ENCODE data around the gene CEBPB. TPM values are rescaled to one million over a fixed set of nuclear protein-coding genes. Genes with fewer than 3 reads are reported as not detected.
"Not testable (repeated sequence)": the region's sequence is repeated elsewhere in the genome, so short reads cannot be mapped to it uniquely, and the experiment has no call there.

The CEBPB gene
- total RNA-seq, 1 donor from 2014 or later = 20.6 TPM

GRCh38 chr20:50169329-50169823 lies 21.3 kb upstream of the CEBPB start:
- DNase-seq = peak; percentile 86

GRCh38 chr20:50170549-50171220 lies 19.9 kb upstream of the CEBPB start:
- DNase-seq = no peak

GRCh38 chr20:50172347-50173013 lies 18.1 kb upstream of the CEBPB start:
- peak; percentile 87 for DNase-seq

DNA sequence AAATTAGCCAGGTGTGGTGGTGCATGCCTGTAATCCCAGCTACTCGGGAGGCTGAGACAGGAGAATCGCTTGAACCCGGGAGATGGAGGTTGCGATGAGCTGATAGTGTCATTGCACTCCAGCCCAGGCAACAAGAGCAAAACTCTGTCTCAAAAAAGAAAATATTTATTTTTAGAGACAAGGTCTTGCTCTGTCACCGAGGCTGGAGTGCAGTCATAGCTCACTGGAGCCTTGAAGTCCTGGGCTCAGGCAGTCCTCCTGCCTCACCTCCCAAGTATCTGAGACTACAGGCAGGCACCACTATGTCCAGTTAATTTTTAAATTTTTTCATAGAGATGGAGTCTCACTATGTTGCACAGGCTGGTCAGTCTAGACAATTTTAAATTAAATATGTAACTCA lies 16.2 kb upstream of the CEBPB start:
- no peak for DNase-seq

DNA sequence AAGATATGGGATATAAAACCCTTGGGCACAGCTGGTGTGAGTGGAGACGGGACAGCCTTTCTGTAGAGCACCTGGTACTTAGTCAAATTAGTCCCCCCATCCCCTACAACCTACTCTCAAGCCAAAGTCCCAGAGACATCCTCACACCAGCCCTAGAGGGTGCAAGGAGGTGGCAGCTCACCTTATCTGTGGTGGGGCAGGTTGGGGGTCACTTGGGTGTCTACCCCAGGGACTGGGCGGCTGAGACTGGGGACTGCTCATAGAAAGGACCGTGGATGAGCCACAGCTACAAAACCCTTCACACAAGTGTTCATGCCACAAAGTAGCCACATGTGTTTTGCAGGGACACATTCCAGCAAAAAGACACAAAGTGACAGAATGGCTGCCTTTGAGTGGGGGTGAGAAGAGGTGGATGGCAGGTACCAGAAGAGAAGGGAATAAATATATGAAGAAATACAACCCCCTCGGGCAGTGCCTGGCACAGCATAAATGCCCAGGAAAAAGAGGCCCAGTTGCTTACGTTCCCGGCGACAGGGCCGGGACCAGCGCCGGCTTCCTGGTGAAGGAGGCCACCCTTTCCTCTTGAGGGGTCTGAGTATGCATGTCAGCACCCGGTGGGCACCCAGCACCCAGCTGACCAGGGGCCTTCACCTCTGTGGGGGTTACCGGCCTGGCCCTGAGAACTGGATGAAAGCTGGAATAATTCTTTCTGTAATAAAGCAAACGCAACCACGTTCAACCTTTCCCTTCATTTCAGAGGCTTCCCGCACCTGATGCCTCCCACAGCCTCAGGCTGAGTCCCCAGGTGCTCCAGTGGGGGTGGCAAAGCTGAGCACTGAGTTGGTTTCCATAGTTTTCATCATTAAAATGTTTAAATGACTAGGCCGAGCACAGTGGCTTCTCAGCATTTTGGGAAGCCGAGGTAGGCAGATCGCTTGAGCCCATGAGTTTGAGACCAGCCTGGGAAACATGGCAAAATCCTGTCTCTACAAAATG lies 14.4 kb upstream of the CEBPB start:
- DNase-seq = no peak

- not testable (repeated sequence) for DNase-seq
Measured at GRCh38 chr20:50178672-50179071, 12.0 kb upstream of the CEBPB start.

DNA sequence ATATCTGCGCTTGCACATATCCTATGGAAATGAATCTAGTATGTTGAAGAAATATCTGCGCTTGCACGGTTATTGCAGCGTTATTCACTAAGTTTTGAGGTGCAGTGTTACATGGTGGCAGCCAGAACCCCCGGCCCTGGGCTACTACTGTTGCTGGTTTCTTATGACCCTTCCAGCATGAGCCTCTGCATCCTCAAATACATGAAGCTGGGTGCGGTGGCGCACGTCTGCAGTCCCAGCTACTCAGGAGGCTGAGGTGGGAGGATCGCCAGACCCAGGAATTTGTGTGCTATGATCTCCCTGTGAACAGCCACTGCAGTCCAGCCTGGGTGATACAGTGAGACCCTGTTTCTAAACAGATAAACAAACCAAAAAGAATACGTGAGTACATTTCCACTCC lies 9.3 kb upstream of the CEBPB start:
- DNase-seq = no peak

DNA sequence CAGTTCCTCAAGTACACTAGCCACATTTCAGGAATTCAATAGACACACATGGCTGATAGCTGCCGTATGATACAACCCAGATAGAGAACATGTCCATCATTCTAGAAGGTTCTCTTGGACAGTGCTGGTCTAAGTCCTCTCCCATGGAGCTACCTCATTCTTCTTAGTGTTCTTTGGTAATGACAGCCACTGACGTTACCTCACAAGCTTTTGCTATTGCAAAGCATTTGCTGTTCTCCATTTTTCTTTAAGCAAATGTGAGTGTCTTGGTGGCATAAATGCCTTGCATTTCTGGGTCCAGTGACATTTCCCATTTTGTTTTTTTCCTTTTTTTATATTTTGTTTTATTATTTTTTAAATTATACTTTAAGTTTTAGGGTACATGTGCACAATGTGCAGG lies 8.3 kb upstream of the CEBPB start:
- DNase-seq = no peak

DNA sequence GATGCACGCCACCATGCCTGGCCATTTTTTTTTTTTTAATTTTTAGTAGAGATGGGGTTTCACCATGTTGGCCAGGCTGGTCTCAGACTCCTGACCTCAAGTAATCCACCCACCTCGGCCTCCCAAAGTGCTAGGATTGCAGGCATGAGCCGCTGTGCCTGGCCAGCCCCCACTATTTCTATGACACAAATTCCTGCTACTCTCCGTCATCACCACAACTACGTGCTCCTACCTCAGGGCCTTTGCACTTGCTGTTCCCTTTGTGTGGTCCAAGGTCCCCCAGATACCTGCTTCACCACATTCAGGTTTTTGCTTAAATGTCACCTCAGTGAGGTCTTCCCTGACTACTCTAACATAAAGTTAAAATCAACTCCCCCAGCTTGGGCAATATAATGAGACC lies 5.2 kb upstream of the CEBPB start:
- DNase-seq = no peak

DNA sequence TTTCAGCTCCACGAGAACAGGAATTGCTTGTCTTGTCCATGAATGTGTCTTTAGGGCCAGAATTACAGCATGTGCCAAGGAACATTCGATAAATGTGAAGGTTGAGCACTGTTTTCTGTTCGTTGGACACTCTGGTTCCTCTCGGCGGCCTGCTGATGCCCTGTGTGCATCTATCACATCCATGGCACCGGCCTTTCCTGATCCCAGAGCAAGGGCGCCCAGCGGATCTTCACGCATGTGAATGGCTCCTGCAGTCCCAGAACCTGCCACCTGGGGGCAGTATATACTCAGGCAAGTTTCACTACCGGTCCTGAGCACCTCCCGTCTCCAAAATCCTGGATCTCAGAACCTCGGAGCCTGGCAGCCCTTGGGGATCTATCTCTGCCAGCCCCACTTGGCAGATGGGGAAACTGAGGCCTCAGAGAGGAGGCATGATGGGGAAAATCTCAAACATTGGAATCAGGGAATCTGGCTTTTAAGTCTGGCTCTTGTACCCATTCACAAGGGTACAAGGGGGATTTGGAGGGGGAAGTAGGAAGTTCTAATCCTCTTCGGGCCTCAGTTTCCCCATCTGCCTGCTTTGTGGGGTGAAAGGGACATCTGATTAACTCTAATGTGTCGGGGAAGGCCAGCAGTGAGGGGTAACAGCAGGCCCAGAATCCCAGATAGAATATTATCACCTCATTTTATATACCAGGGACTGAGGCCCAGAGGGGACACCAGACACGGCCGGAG lies 4.3 kb upstream of the CEBPB start:
- DNase-seq = peak; percentile 94

- DNase-seq = no peak
Measured at GRCh38 chr20:50186987-50187402, 3.6 kb upstream of the CEBPB start.

DNA sequence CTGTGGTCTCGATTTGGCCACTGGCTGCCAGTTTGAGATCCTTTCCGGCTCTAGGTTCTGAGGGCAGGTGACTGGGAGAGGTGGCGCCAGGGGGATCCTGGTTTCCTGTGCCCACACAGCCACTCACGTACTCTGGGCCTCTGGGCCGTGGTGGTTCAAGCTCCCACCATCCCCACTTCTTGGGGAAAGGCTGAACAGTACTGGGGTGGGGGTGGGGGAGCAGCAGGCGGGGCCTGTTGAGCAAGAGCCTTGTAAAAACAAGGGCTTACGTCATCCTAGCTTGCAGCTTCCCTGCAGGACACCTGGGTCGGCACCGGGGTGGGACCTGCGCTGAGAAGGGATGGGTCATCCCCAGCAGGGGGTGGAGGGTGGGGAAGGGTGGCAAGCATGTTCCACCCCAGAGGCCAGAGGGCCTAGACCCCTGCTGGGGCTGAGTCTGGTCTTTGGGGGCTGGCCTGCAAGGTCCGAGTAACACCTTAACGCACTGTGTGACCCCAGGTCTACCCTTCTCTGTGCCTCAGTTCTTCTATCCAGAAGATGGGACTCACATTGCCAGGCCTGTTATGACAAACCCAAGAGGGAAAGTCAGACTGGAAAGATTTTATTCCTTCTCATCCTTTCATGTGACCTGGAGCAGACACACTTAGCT lies 3.1 kb upstream of the CEBPB start:
- DNase-seq = peak; percentile 24

GRCh38 chr20:50188287-50188688 lies 2.3 kb upstream of the CEBPB start:
- DNase-seq = no peak

- DNase-seq = no peak
Measured at GRCh38 chr20:50188879-50189680, 1.6 kb upstream of the CEBPB start.

GRCh38 chr20:50189681-50190250 lies 864 bp upstream of the CEBPB start:
- DNase-seq = no peak

DNA sequence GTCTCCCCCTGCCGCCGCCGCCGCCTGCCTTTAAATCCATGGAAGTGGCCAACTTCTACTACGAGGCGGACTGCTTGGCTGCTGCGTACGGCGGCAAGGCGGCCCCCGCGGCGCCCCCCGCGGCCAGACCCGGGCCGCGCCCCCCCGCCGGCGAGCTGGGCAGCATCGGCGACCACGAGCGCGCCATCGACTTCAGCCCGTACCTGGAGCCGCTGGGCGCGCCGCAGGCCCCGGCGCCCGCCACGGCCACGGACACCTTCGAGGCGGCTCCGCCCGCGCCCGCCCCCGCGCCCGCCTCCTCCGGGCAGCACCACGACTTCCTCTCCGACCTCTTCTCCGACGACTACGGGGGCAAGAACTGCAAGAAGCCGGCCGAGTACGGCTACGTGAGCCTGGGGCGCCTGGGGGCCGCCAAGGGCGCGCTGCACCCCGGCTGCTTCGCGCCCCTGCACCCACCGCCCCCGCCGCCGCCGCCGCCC lies 474 bp downstream of the CEBPB start:
- DNase-seq = peak; percentile 50

- peak; percentile 82 for DNase-seq
Measured at GRCh38 chr20:50191544-50192363, 1.1 kb downstream of the CEBPB start.

DNA sequence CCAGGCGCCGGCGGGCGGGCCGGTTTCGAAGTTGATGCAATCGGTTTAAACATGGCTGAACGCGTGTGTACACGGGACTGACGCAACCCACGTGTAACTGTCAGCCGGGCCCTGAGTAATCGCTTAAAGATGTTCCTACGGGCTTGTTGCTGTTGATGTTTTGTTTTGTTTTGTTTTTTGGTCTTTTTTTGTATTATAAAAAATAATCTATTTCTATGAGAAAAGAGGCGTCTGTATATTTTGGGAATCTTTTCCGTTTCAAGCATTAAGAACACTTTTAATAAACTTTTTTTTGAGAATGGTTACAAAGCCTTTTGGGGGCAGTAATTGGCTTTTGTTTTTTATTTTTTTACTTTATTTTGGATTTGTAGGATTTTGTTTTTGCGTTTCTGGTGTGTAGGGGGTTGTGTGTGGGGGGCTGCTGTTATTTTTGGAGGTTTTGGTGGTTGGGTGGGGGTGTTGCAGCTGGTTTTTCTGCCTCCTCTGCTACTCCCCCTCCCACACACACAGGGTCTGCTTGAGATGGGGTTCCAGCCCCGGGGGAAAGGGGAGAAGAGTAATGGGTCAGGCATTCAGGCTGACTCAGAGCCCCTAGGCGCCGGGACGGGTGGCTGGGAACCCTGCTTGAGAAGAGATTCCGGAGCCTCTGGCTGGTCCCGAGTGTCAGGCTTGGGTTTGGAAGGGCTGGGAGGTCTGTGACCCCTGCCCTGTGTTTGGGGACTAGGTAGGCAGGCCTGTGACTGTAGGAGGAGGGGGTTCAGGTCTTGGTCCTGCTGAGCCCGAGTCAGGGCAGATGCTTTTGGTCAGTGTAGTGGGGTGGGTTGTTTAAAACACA lies 2.0 kb downstream of the CEBPB start:
- peak; percentile 89 for DNase-seq

Data from tongue (tissue), 2 donors.